Neural progenitor cell (in vitro differentiated cells): Measurements from ENCODE around the gene PREX1. TPM values are rescaled to one million over a fixed set of nuclear protein-coding genes. Genes with fewer than 3 reads are reported as not detected.
A peak's percentile ranks its signal among the peaks of the same experiment; 100 is the strongest.

ENCODE experiments used
- DNase-seq: peaks from one replicate; pipeline ENCODE4 v3.0.0-alpha.2; 2016; ENCODE audit warnings: low spot score
- H2AFZ ChIP-seq: fragments of 200-600 bp; sonication (generic); replicated peaks from 2 replicates; pipeline ENCODE4 v1.6.1; 2016; ENCODE audit warnings: antibody characterized with exemption
- H3F3A ChIP-seq: fragments of 200-600 bp; sonication (generic); 2 replicates; pipeline ENCODE4 v1.6.1; 2016; ENCODE audit warnings: antibody characterized with exemption, low read depth
- H3K27ac ChIP-seq: fragments of 200-600 bp; sonication (generic); 2 replicates; pipeline ENCODE4 v1.5.1; 2016; ENCODE audit warnings: mild to moderate bottlenecking
- H3K27me3 ChIP-seq: fragments of 200-600 bp; sonication (generic); 2 replicates; pipeline ENCODE4 v1.6.1; 2016; ENCODE audit warnings: mild to moderate bottlenecking, moderate library complexity
- H3K36me3 ChIP-seq: fragments of 200-600 bp; sonication (generic); 2 replicates; pipeline ENCODE4 v1.5.1; 2016
- H3K4me1 ChIP-seq: fragments of 200-600 bp; sonication (generic); 2 replicates; pipeline ENCODE4 v1.6.1; 2016; ENCODE audit warnings: mixed run types
- H3K4me2 ChIP-seq: fragments of 200-600 bp; sonication (generic); 2 replicates; pipeline ENCODE4 v1.6.1; 2016
- H3K4me3 ChIP-seq: fragments of 200-600 bp; sonication (generic); 2 replicates; pipeline ENCODE4 v1.5.1; 2016
- H3K79me2 ChIP-seq: fragments of 200-600 bp; sonication (generic); 2 replicates; pipeline ENCODE4 v1.6.1; 2016; ENCODE audit warnings: low read depth
- H3K9ac ChIP-seq: fragments of 200-600 bp; sonication (generic); 2 replicates; pipeline ENCODE4 v1.6.1; 2016
- H3K9me3 ChIP-seq: fragments of 200-600 bp; sonication (generic); 2 replicates; pipeline ENCODE4 v1.5.1; 2016; ENCODE audit warnings: low read depth
- H4K20me1 ChIP-seq: fragments of 200-600 bp; sonication (generic); 2 replicates; pipeline ENCODE4 v1.6.1; 2016; ENCODE audit warnings: low read depth
- H3K27ac Mint-ChIP-seq: 3 replicates; pipeline ENCODE4 v1.8.0; 2021; ENCODE audit warnings: mixed read lengths
- H3K27me3 Mint-ChIP-seq: 2 replicates; pipeline ENCODE4 v1.8.0; 2022; ENCODE audit warnings: low read depth, mild to moderate bottlenecking, inconsistent platforms, moderate library complexity, mixed read lengths; ENCODE audit not compliant: insufficient read depth
- H3K36me3 Mint-ChIP-seq: 3 replicates; pipeline ENCODE4 v1.8.0; 2021; ENCODE audit warnings: mixed read lengths
- H3K4me1 Mint-ChIP-seq: 3 replicates; pipeline ENCODE4 v1.8.0; 2021; ENCODE audit warnings: mixed read lengths
- H3K4me3 Mint-ChIP-seq: 3 replicates; pipeline ENCODE4 v1.8.0; 2021; ENCODE audit warnings: mild to moderate bottlenecking, moderate library complexity, mixed read lengths
- H3K9me3 Mint-ChIP-seq: 3 replicates; pipeline ENCODE4 v1.8.0; 2020; ENCODE audit warnings: mixed read lengths
- CTCF ChIP-seq: fragments of 200-600 bp; sonication (generic); IDR thresholded peaks from 2 replicates; pipeline ENCODE4 v1.5.1; 2017; ENCODE audit warnings: antibody characterized with exemption, mild to moderate bottlenecking
- EZH2 ChIP-seq: fragments of 200-600 bp; sonication (generic); IDR thresholded peaks from 2 replicates; pipeline ENCODE4 v1.6.1; 2017; ENCODE audit warnings: antibody characterized with exemption, mild to moderate bottlenecking, moderate library complexity
- EZH2phosphoT487 ChIP-seq: fragments of 200-600 bp; sonication (generic); IDR thresholded peaks from 2 replicates; pipeline ENCODE4 v1.6.1; 2017; ENCODE audit warnings: antibody characterized with exemption
- total RNA-seq: library from RNA; depleted of rRNA; stranded (reverse); fragments of >200 nt; gene quantifications from 2 replicates; pipeline ENCODE4 v1.2.3, GENCODE V29; 2015; ENCODE audit warnings: low replicate concordance

The PREX1 gene
- total RNA-seq, 1 donor from 2014 or later, result 4.5 TPM

- no peak for TF ChIP-seq EZH2phosphoT487
- TF ChIP-seq CTCF, result no peak
- no peak for TF ChIP-seq EZH2
- no peak overlapping the region for H3K4me2 ChIP-seq
- Mint-ChIP-seq H3K36me3 (no peaks in the 10 kb centered on the region), H3K27me3 (peaks cover 14% of the 10 kb centered on the region), H3K4me1 (peaks cover 6% of the 10 kb centered on the region), H3K4me3 (no peak overlapping the region), H3K9me3 (no peaks in the 10 kb centered on the region), H3K27ac (no peak overlapping the region)
- H3K36me3 ChIP-seq, result no peaks in the 10 kb centered on the region
- H3K4me1 ChIP-seq, result no peaks in the 10 kb centered on the region
- no peak overlapping the region for H3K27ac ChIP-seq
- no peaks in the 10 kb centered on the region for H3K27me3 ChIP-seq
- H3K79me2 ChIP-seq, result no peaks in the 10 kb centered on the region
- H4K20me1 ChIP-seq, result no peaks in the 10 kb centered on the region
- H3K4me3 ChIP-seq, result no peak overlapping the region
- no peaks in the 10 kb centered on the region for H3F3A ChIP-seq
- H3K9me3 ChIP-seq, result no peaks in the 10 kb centered on the region
- no peak overlapping the region for H3K9ac ChIP-seq
- no peak for DNase-seq
- no peak overlapping the region for H2AFZ ChIP-seq
These were observed 209.2 kb downstream of the PREX1 start for GRCh38 chr20:48618631-48619030.

- Mint-ChIP-seq H3K4me3 (no peak overlapping the region), H3K4me1 (peaks cover 6% of the 10 kb centered on the region), H3K27ac (peak overlapping the region; percentile 46), H3K27me3 (peaks cover 17% of the 10 kb centered on the region), H3K9me3 (no peaks in the 10 kb centered on the region), H3K36me3 (no peaks in the 10 kb centered on the region)
- H3K27me3 ChIP-seq, result no peaks in the 10 kb centered on the region
- no peaks in the 10 kb centered on the region for H3K36me3 ChIP-seq
- no peak overlapping the region for H2AFZ ChIP-seq
- no peak for TF ChIP-seq CTCF
- no peak for TF ChIP-seq EZH2
- TF ChIP-seq EZH2phosphoT487, result no peak
- H3K9me3 ChIP-seq, result no peaks in the 10 kb centered on the region
- H3K4me1 ChIP-seq, result no peaks in the 10 kb centered on the region
- H3K9ac ChIP-seq, result no peak overlapping the region
- no peak overlapping the region for H3K4me2 ChIP-seq
- no peaks in the 10 kb centered on the region for H3F3A ChIP-seq
- no peak for DNase-seq
- H3K79me2 ChIP-seq, result no peaks in the 10 kb centered on the region
- H3K4me3 ChIP-seq, result no peak overlapping the region
- no peaks in the 10 kb centered on the region for H4K20me1 ChIP-seq
- H3K27ac ChIP-seq, result no peak overlapping the region
These were observed 209.7 kb downstream of the PREX1 start for GRCh38 chr20:48618052-48618451.

- H3K27me3 ChIP-seq, result no peaks in the 10 kb centered on the region
- H2AFZ ChIP-seq, result no peak overlapping the region
- H3K36me3 ChIP-seq, result no peaks in the 10 kb centered on the region
- no peaks in the 10 kb centered on the region for H3K4me1 ChIP-seq
- Mint-ChIP-seq H3K4me3 (no peak overlapping the region), H3K36me3 (no peaks in the 10 kb centered on the region), H3K9me3 (no peaks in the 10 kb centered on the region), H3K4me1 (peaks cover 6% of the 10 kb centered on the region), H3K27me3 (peaks cover 19% of the 10 kb centered on the region), H3K27ac (no peak overlapping the region)
- DNase-seq, result no peak
- no peaks in the 10 kb centered on the region for H3F3A ChIP-seq
- no peaks in the 10 kb centered on the region for H3K79me2 ChIP-seq
- H4K20me1 ChIP-seq, result no peaks in the 10 kb centered on the region
- H3K9ac ChIP-seq, result no peak overlapping the region
- no peak overlapping the region for H3K27ac ChIP-seq
- no peak overlapping the region for H3K4me2 ChIP-seq
- no peak overlapping the region for H3K4me3 ChIP-seq
- no peaks in the 10 kb centered on the region for H3K9me3 ChIP-seq
- TF ChIP-seq EZH2phosphoT487 (no peak), EZH2 (no peak), CTCF (no peak)
These were observed 210.3 kb downstream of the PREX1 start for GRCh38 chr20:48617481-48617880.

- TF ChIP-seq EZH2phosphoT487 (no peak), CTCF (no peak), EZH2 (no peak)
- DNase-seq, result no peak
- H3K9me3 Mint-ChIP-seq, result no peaks in the 10 kb centered on the region
- Histone ChIP-seq H3F3A (no peaks in the 10 kb centered on the region), H3K36me3 (no peaks in the 10 kb centered on the region), H3K4me3 (no peak overlapping the region), H3K27ac (no peak overlapping the region), H2AFZ (no peak overlapping the region), H3K9me3 (no peaks in the 10 kb centered on the region), H3K27me3 (no peaks in the 10 kb centered on the region), H3K4me2 (no peak overlapping the region), H3K4me1 (no peaks in the 10 kb centered on the region), H4K20me1 (no peaks in the 10 kb centered on the region), H3K9ac (no peak overlapping the region), H3K79me2 (no peaks in the 10 kb centered on the region)
- H3K4me1 Mint-ChIP-seq, result peaks cover 6% of the 10 kb centered on the region
- no peaks in the 10 kb centered on the region for H3K36me3 Mint-ChIP-seq
- no peak overlapping the region for H3K27ac Mint-ChIP-seq
- H3K27me3 Mint-ChIP-seq, result peaks cover 19% of the 10 kb centered on the region
- H3K4me3 Mint-ChIP-seq, result peak overlapping the region; percentile 36
These were observed 211.3 kb downstream of the PREX1 start for GRCh38 chr20:48616481-48616880.
